Loucy (cell line): ENCODE measurements around the gene DCUN1D2.

Experiments used
- EZH2phosphoT487 ChIP-seq: fragments of 200-600 bp; IDR thresholded peaks from 2 replicates; pipeline ENCODE4 v1.6.1; 2018; ENCODE audit warnings: antibody characterized with exemption, mild to moderate bottlenecking, moderate library complexity, borderline replicate concordance
- TF ChIP-seq, protein P1 (sequence below): fragments of 200-600 bp; sonication (generic); conservative IDR thresholded peaks from 2 replicates; pipeline ENCODE4 v1.5.1; 2014; ENCODE audit warnings: mild to moderate bottlenecking, antibody characterized with exemption, low read length

DNA sequence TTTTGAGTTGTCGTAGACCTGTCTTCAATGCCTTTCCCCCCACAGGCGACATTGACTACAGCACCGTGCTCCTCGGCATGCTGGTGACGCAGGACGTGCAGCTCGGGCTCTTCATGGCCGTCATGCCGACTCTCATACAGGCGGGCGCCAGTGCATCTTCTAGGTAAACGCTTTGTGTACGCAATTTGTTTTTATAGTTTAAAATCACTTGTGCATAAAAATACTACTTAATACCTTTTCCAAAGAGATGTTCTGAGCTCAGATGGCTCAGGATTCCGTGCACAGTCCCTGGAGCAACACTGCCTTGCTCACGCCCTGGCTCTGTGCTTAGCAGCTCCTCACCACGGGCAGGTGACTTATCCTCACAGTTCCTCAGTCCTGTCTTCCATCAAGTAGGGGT lies 30.1 kb upstream of the DCUN1D2 start:
- TF ChIP-seq, protein P1, sequence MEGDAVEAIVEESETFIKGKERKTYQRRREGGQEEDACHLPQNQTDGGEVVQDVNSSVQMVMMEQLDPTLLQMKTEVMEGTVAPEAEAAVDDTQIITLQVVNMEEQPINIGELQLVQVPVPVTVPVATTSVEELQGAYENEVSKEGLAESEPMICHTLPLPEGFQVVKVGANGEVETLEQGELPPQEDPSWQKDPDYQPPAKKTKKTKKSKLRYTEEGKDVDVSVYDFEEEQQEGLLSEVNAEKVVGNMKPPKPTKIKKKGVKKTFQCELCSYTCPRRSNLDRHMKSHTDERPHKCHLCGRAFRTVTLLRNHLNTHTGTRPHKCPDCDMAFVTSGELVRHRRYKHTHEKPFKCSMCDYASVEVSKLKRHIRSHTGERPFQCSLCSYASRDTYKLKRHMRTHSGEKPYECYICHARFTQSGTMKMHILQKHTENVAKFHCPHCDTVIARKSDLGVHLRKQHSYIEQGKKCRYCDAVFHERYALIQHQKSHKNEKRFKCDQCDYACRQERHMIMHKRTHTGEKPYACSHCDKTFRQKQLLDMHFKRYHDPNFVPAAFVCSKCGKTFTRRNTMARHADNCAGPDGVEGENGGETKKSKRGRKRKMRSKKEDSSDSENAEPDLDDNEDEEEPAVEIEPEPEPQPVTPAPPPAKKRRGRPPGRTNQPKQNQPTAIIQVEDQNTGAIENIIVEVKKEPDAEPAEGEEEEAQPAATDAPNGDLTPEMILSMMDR, result no peak
- TF ChIP-seq EZH2phosphoT487, result no peak
